TTC549 (cell line): Measurements from ENCODE around the gene SLC35D1.
"Not testable (repeated sequence)": the region's sequence is repeated elsewhere in the genome, so short reads cannot be mapped to it uniquely, and the experiment has no call there.

Experiments
- FAIRE-seq: peaks from 2 replicates; lab custom pipeline; 2012; peaks lifted over from hg19 to GRCh38; lab: Jason Lieb, UNC

Gene SLC35D1

DNA sequence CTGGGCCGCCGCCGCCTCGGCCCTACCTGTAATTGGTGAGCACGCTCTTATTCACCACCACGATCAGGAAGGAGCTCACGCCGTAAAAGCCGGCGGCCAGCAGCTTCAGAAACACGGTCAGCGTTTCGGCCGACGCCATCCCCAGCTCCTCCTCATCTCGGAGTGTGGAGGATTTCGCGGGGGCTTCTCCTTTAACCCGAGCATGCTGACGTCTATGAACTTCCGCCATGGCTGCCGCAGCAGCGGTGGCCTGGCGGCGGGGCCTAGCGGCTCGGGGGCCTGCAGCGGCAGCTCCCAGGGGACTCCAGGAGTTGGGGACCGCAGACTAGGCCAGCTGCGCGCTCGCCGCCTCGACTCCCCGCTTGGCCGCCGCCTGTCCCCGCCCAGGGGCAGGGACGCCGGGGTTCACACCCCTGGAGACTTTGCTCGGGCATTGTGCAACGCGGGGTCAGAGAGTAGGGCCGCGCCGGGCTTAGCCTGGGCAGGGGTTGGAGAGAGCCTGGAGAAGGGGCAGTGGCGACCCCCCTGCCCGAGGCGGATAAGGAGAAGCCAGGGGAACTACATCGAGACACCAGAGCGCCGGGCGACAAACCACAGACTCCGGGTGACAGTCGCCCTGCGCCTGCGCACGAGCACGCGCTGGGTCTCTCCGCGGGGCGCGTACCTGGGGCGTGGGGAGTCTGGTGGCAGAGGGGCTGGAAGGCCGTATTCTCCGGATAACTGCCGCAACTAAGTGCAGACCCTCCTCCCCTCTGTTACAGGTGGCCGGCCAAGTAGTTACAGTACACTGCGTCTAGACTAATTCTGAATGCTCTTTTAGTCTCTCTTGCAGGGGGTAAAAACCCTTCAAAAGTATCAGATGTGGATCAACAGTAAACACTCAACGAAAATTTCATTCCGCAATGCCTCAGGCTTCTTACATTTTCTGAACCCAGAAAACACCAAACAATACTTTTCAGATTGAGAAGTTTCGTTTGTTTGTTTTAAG, at the start of gene SLC35D1:
TSS of gene SLC35D1 (minus strand) at position 364 of the 988 bp plus-strand sequence. CDS start at position 229, 135 bp downstream.
- no peak for FAIRE-seq

- no peak for FAIRE-seq
These were observed 49.6 kb upstream of the SLC35D1 start for GRCh38 chr1:67103548-67103947.

GRCh38 chr1:67100833-67101232, 46.9 kb upstream of the SLC35D1 start:
- FAIRE-seq = no peak

GRCh38 chr1:67097305-67097704, 43.4 kb upstream of the SLC35D1 start:
- FAIRE-seq = no peak

- no peak for FAIRE-seq
These were observed 40.2 kb upstream of the SLC35D1 start for GRCh38 chr1:67094191-67094590.

- no peak for FAIRE-seq
These were observed 35.8 kb upstream of the SLC35D1 start for GRCh38 chr1:67089685-67090208.

GRCh38 chr1:67088440-67088839, 34.5 kb upstream of the SLC35D1 start:
- no peak for FAIRE-seq

- FAIRE-seq = no peak
These were observed 31.4 kb upstream of the SLC35D1 start for GRCh38 chr1:67085326-67085725.

DNA sequence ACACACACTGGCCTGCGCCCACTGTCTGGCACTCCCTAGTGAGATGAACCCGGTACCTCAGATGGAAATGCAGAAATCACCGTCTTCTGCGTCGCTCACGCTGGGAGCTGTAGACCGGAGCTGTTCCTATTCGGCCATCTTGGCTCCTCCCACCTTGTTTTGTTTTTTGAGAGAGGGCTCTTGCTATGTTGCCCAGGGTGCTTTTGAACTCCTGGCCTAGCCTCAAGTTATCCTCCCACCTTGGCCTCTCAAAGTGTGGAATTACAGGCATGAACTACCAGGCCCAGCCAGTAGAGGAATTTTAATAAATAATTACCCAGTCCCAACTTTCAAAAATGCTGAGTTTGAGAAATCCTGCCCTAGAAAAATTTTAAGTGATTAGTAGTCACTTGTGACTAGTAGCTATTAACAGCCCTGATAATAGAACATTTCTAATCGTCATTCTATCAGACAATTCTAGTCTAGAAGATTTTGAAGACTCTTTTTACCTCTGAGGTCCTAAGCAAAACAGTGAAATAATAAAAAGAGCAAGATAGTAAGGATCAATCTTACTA, 30.9 kb upstream of the SLC35D1 start:
- FAIRE-seq = no peak

GRCh38 chr1:67078291-67078690, 24.3 kb upstream of the SLC35D1 start:
- no peak for FAIRE-seq

DNA sequence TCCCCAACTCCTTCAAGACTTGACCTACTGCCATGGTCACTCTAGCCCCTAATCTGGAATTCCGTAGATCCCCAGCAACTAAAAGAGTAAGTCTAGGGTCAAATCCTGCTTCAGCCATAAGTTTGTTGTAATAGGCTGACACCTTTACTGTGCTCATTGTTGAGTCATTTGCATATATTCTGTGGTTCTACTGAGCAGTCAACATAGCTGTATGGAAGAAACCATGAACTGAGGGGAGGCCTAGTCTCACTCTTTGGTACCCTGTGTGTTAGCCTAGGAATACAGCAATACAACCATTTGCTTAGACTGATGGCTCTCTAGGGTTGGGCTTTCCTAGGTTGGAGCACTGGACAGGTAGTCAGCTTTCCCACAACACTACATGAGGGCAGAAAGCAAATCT, 23.6 kb upstream of the SLC35D1 start:
- no peak for FAIRE-seq

GRCh38 chr1:67072749-67073148, 18.8 kb upstream of the SLC35D1 start:
- no peak for FAIRE-seq

GRCh38 chr1:67067655-67068054, 13.7 kb upstream of the SLC35D1 start:
- FAIRE-seq = not testable (repeated sequence)

- FAIRE-seq = no peak
These were observed 8.5 kb upstream of the SLC35D1 start for GRCh38 chr1:67062412-67062811.

DNA sequence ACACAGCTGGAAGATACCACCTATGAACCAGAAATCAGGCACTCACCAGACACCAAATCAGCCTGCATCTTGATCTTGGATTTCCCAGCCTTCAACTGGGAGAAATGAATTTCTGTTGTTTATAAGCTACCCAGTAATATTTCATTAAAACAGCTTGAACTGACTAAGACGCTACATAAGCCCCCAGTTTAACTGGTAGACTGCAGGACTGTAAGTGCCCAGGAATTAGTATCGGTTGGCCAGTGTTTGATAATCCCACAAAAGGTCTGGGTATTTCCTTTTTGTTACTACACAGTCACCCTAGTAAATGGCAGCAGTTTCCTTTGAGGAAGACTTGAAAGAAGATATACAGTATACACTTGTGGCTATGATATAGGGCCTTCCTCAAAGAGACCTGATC, 7.3 kb upstream of the SLC35D1 start:
- FAIRE-seq = no peak

DNA sequence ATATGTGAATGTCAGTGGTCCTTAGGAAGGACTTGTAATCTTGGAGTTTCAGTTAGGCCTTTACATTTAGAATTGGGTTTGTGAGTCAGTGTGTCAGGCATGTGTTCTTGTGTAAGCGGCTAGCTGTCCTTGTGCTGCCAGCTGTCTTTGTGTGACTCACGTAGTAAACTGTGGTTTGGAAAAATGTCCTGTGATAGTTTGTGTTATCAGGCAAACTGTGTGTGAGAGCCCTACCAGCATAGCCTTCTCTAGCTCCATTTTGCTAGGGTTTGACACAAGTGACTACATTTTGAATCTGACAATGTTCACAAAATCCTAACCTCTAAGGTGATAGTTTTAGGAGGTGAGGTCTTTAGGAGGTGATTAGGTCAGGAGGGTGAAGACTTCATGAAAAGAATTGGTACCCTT, 6.9 kb upstream of the SLC35D1 start:
- no peak for FAIRE-seq

GRCh38 chr1:67059346-67059745, 5.4 kb upstream of the SLC35D1 start:
- no peak for FAIRE-seq

DNA sequence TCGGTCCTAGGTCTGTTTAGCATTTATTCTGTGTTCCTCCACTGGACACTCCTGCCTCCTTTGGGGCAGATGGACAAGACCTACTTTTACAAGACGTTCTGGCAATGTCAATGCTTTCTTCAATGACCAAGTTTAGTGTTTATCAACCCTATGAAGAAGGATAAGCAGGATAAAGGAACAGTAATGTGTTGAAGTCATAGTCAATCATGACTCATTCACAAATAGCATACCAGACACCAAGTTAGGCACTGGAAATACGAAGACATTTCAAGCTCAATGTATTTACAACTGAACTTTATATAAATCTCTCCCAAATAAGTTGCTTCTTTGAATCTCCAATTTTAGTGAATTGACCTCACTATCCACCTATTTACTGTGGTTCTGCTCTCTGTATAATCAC, 4.8 kb upstream of the SLC35D1 start:
- no peak for FAIRE-seq

- FAIRE-seq = no peak
These were observed 4.3 kb upstream of the SLC35D1 start for GRCh38 chr1:67058242-67058641.

DNA sequence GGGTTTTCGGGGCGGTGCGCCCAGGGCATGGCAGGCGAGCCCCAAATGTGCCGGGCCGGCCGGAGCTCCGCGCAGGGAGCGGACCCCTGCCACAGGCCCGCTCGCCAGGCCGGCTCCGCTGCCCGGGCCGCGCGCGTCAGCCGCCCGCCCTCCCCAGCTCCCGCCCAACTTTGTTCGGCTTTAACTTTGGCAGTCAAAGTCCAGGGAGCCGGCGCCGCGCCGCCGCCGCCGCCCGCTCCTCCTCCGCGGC, 488 bp downstream of the SLC35D1 start:
- no peak for FAIRE-seq

DNA sequence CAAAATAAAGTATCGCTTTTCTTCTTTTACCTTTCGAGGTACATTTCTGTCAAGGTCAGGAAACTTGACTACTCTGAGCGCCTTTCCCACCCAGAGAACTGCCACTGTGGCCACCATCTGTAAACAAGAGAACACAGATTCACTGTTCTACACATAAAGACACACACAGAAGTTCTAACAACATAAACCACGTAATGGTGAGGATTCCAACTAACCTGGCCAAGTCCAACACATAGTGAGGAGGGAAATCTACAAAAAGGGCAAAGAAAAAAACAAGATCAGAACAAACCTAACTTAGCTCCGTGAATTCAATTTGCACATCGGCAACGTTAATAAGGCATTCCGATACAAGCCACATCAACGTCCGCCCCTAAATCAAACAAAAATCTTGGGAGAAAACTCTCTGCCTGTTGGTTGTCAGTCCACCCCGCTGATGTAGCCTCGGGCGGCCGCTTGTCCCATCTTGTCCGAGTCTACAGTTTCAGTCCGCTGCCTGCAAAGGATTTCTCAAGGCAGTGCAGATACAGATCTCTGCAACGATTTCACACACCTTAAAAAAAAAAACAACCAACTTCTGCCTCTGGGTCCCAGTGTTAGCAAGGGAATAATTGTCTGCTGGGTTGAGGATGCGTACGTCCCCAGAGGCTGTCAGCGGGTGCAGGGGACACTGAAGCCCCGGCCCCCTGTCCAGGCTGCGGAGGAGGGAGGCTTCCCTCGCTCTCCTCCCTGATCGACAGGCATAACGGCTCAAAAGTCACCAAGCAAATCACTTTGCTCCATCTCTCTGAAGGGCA, 1.0 kb downstream of the SLC35D1 start:
- FAIRE-seq = no peak

- no peak for FAIRE-seq
These were observed 2.8 kb downstream of the SLC35D1 start for GRCh38 chr1:67051196-67051595.
